GM15510 (cell line): ENCODE data around the gene PADI3.

ENCODE experiments used
- POLR2A ChIP-seq: IDR thresholded peaks from 3 replicates; pipeline ENCODE4 v1.6.1; 2011; ENCODE audit warnings: borderline replicate concordance; ENCODE audit not compliant: insufficient read length; ENCODE audit errors: extremely low read depth

The PADI3 gene

GRCh38 chr1:17274186-17275170 lies 25.6 kb downstream of the PADI3 start:
- TF ChIP-seq POLR2A = no peak

- no peak for TF ChIP-seq POLR2A
Observed at GRCh38 chr1:17276568-17276967, 27.7 kb downstream of the PADI3 start.

GRCh38 chr1:17277511-17278159 lies 28.7 kb downstream of the PADI3 start:
- no peak for TF ChIP-seq POLR2A

DNA sequence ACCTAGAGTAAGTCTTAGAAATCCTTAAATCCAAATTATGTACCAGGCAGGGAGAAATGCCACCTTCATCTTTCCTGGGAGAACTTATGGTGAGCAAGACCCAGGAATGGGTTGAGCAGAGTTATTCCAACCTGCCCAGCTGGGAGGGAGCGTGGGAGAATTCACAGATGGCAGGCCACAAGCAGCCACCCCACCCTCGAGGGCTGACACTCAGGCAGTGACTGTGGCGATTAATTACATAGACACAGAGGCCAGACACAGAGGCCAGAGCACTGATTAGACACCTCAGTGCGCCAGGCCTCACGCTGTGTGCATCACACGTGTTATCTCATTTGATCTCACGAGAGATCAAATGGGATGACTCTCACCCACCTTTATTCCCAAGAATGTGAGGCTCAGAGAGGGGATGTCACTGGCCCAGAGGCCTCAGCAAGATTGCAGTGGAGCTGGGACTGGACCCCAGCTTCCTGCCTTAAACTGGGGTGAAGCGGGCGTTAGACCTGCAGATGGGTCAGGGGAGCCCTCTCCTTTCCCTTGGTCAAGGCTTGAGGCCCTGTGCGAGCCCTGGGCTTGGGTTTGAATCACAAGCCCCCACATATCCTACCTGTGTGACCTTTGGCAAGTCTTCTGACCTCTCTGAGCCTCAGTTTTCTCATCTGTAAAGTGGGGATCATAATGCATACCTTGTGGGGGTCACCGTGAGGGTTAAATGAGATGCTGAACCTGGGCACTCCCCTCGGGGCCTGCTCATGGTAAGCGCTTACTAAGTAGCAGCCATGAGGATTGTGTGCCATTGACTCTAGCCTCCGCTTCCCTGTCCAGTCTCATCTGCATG lies 30.3 kb downstream of the PADI3 start:
- TF ChIP-seq POLR2A = no peak

GRCh38 chr1:17280436-17280835 lies 31.5 kb downstream of the PADI3 start:
- TF ChIP-seq POLR2A = no peak

- TF ChIP-seq POLR2A = no peak
Observed at GRCh38 chr1:17280894-17281293, 32.0 kb downstream of the PADI3 start.

DNA sequence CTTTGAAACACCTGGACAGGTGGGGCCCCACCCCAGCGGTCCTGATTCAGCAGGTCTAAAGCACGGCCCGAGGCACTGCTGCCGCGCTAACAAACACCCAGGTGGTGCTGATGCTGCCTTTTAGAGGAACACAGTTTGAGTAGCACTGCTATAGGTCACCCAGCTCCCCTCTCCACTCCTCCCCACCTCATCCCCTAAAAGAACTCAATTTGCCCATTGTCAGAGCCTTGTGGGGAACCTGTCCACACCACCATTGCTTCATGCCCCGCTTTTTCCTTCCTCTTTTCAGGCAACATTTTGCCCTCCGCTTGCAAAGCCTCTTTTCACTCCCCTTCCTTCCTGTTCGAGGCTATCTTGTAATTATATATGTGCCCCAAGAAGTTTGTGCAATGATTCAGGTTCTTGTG lies 32.9 kb downstream of the PADI3 start:
- TF ChIP-seq POLR2A = no peak

- TF ChIP-seq POLR2A = no peak
Observed at GRCh38 chr1:17282836-17283235, 33.9 kb downstream of the PADI3 start.

DNA sequence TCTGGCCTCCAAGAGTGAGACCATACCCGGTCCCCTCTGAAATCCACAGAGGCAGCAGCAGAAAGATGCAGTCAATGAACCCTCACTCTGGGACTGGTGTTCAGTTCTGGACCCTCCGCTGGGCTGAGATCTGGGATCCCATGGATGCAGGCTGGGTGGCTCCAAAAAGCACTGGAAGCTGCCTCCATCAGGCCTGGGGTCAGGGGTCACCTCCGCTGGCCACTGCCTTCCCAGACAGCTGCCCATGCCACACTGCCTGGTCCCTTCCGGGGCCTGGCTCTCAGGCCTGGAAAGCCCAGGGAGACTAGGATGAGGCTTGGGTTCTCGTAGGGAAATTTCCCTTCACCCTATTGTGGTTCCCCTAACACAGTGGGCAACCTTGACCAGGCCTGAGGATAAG lies 37.7 kb downstream of the PADI3 start:
- TF ChIP-seq POLR2A = no peak

DNA sequence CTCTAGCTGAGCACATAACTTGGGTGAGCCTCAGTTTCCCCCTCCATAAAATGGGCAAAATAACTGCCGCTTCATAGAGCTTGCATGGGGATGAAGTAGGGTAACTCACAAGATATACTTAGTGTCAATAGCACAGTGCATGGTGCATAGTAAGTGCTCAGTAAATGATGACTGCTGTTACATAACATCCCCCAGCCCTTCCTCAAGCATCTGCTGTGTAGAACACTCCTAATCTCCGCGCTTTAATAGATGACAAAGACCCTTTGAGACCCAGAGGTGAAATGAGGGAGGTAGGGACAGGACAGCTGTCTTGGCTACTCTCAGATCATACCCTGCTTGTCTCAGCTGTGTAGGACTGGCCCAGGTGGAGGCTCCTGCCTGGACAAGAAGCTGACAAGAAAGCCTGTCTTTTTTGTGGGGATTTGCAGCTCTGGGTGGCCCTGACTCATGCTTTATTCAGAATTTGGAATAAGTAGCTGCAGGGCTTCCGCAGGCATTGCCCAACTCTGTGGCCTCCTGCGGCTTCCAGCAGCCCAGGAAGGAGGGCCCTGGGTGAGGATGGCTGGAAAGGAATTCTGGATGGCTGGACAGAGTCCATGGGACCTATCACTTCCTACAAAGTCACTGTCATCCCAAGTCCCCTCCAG lies 38.4 kb downstream of the PADI3 start:
- no peak for TF ChIP-seq POLR2A

DNA sequence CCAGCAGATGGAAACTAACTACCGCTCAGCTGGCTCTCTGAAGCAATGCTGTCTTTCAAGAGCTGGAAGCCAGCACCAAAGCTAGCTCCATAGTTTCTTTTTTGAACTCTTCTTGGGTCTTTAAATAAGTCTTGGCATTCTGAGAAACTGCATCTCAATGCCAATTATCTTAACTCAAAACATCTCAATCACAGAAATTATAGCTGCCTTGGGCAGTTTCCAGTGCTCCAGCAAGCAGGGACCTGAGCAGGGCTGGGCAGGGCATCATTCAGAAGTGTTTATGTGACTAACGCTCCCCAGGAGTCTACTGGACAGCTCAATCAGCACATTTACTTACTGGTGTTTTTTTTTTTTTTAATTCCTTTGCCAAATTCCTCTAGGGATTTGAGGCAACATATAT lies 40.8 kb downstream of the PADI3 start:
- TF ChIP-seq POLR2A = no peak

- TF ChIP-seq POLR2A = no peak
Observed at GRCh38 chr1:17290553-17290952, 41.7 kb downstream of the PADI3 start.

DNA sequence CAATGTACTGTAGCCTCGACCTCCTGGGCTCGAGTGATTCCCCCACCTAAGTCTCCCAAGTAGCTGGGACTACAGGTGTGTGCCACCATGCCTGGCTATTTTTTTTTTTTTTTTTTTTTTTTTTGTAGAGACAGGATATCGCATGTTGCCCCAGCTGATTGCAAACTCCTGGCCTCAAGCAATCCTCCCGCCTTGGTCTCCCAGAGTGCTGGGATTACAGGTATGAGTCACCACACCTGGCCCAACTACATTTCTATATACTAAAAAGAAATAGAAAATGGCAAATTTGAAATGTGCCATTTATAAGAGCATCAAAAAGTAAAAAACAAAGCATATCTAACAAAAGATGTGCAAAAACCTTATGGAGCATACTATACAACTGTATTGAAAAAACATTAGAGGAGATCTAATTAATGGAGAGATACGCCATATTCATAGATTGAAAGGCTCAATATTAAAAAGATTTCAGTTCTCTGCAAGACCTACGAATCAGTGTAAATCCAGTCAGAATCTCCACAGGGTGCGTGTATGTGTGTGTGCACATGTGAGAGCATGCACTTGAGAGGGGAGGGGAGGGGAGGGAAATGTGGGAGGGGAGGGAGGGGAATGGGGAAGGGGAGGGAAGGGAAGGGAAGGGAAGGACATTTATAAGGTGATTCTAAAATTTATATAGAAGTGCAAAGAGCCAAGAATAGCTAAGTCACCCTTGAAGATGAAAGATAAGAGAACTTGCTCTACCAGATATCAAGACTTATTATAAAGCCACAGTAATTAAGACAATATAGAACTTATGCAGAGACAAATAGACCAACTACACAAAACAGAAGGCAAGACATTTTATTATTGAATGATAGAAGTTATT lies 43.6 kb downstream of the PADI3 start:
- no peak for TF ChIP-seq POLR2A
